Activated T-helper 2 cell treated with anti-CD3 and anti-CD28 coated beads, Interferon-gamma antibody, Interleukin-2, Interleukin-4, amounts not matched to agents 10 μg/mL and 5 μg/mL and 100 μg/mL, durations not matched to agents 14 hours and 24 hours and 36 hours (primary cell): ENCODE data around the gene RB1. TPM values are rescaled to one million over a fixed set of nuclear protein-coding genes. Genes with fewer than 3 reads are reported as not detected.
A peak's percentile ranks its signal among the peaks of the same experiment; 100 is the strongest.
"Not testable (repeated sequence)": the region's sequence is repeated elsewhere in the genome, so short reads cannot be mapped to it uniquely, and the experiment has no call there.

Source experiments
- DNase-seq: peaks from one replicate; pipeline ENCODE4 v3.0.0; 2021; ENCODE audit warnings: low spot score
- H3K27ac Mint-ChIP-seq: one replicate; pipeline ENCODE4 v1.8.0; 2021; ENCODE audit warnings: mixed read lengths
- H3K27me3 Mint-ChIP-seq: one replicate; pipeline ENCODE4 v1.8.0; 2021; ENCODE audit warnings: low read depth, mixed read lengths
- H3K36me3 Mint-ChIP-seq: one replicate; pipeline ENCODE4 v1.8.0; 2021; ENCODE audit warnings: low read depth, mixed read lengths
- H3K4me1 Mint-ChIP-seq: one replicate; pipeline ENCODE4 v1.8.0; 2021; ENCODE audit warnings: low read depth, mixed read lengths
- H3K4me3 Mint-ChIP-seq: one replicate; pipeline ENCODE4 v1.8.0; 2021; ENCODE audit warnings: low read depth, mild to moderate bottlenecking, moderate library complexity, mixed read lengths
- H3K9me3 Mint-ChIP-seq: one replicate; pipeline ENCODE4 v1.8.0; 2021; ENCODE audit warnings: mixed read lengths
- intact Hi-C: fragments of 100-400 bp; cut with micrococcal nuclease; formaldehyde crosslinking; loops from one replicate; pipeline ENCODE4 v1.15.1; 2023
- total RNA-seq: library from RNA; stranded (reverse); gene quantifications from 2 replicates; pipeline ENCODE4 v1.2.3, GENCODE V29; 2022

The RB1 gene
- total RNA-seq, 1 donor from 2014 or later: 28.0 TPM

DNA sequence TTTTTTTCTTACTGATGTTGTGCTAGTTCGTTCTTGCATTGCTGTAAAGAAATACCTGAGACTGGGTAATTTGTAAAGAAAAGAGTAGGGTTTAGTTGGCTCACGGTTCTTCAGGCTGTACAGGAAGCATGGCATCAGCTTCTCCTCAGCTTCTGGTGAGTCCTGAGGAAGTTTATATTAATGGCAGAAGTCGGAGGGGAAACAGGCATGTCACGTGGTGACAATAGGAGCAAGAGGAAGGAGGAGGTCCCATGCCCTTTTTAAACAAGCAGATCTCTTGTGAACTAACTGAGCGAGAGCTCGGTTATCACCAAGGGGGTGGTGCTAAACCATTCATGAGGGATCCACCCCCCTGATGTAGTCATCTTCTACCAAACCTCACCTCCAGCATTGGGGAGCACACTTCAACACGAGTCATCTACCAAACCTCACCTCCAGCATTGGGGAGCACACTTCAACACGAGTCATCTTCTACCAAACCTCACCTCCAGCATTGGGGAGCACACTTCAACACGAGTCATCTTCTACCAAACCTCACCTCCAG lies 123.3 kb downstream of the RB1 start:
- intact Hi-C loops, H3K4me3 Mint-ChIP-seq, H3K27ac Mint-ChIP-seq, DNase-seq, H3K27me3 Mint-ChIP-seq: not testable (repeated sequence)
- Mint-ChIP-seq H3K4me1 (peaks cover 16% of the 10 kb centered on the region), H3K36me3 (peaks cover 39% of the 10 kb centered on the region), H3K9me3 (peaks cover 15% of the 10 kb centered on the region)

DNA sequence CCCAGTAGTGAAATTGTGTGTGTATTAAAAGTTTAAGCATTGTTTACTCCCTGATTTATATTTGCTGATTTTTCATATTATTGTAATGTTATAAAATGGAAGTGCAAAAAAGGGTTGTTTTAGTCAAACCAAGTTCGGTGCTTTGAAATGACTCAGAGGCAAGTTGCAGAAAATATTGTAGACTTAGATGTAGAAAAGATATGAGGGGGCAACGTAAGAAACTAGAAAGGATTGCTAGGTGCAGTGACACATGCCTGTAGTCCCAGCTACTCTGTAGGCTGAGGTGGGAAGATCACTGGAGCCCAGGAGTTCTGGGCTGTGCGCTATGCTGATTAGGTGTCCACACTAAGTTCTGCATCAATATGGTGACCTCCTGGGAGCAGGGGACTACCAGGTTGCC lies 125.5 kb downstream of the RB1 start:
- intact Hi-C loops: no loop called here
- Mint-ChIP-seq H3K27me3 (no peaks in the 10 kb centered on the region), H3K4me3 (no peak overlapping the region), H3K36me3 (peaks cover 38% of the 10 kb centered on the region), H3K9me3 (peaks cover 10% of the 10 kb centered on the region), H3K4me1 (peaks cover 23% of the 10 kb centered on the region), H3K27ac (no peak overlapping the region)
- DNase-seq: no peak

DNA sequence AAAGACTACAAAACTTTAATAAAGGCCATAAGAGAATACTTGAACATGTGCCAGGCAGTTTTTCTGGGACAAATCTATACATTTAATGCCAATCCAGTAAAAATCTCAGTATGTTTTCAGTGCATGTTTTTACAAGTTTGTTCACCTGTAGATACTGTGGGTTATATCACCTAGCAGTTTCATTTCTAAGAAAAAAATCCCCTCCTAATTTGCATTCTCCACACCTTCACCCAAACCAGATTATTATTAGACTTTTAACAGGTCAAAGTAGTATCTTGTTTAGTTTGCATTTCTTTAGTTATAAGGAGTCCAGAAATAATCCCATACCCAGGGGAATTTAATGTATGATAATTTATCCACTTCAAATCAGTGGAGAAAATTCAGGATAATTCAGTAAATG lies 126.3 kb downstream of the RB1 start:
- no peak overlapping the region for H3K27ac Mint-ChIP-seq
- intact Hi-C loops: no loop called here
- H3K9me3 Mint-ChIP-seq: peaks cover 10% of the 10 kb centered on the region
- H3K4me1 Mint-ChIP-seq: peaks cover 26% of the 10 kb centered on the region
- no peak for DNase-seq
- no peaks in the 10 kb centered on the region for H3K27me3 Mint-ChIP-seq
- no peak overlapping the region for H3K4me3 Mint-ChIP-seq
- peaks cover 36% of the 10 kb centered on the region for H3K36me3 Mint-ChIP-seq

DNA sequence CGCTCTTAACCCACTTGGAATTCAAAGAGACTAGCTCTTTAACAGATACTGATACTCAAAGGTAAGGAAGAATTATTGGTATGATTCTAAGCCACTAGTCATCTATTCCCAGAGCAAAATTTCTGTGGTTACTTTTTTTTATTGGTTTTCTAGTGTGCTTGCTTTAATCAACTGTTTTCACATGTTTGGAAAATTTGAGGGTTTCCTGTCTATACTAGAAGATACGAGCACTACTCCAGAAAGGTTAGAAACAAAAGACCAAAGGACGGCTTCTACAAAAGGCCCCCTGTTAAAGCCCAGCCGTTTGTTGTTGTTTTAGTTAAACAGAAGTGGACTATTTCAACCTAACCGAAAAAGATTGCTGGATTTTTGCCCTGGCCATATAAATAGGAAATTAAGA lies 127.9 kb downstream of the RB1 start:
- Mint-ChIP-seq H3K36me3 (peaks cover 33% of the 10 kb centered on the region), H3K9me3 (peaks cover 10% of the 10 kb centered on the region), H3K4me1 (peaks cover 30% of the 10 kb centered on the region), H3K27me3 (no peaks in the 10 kb centered on the region), H3K27ac (no peak overlapping the region), H3K4me3 (no peak overlapping the region)
- DNase-seq: no peak
- intact Hi-C loops: no loop called here

DNA sequence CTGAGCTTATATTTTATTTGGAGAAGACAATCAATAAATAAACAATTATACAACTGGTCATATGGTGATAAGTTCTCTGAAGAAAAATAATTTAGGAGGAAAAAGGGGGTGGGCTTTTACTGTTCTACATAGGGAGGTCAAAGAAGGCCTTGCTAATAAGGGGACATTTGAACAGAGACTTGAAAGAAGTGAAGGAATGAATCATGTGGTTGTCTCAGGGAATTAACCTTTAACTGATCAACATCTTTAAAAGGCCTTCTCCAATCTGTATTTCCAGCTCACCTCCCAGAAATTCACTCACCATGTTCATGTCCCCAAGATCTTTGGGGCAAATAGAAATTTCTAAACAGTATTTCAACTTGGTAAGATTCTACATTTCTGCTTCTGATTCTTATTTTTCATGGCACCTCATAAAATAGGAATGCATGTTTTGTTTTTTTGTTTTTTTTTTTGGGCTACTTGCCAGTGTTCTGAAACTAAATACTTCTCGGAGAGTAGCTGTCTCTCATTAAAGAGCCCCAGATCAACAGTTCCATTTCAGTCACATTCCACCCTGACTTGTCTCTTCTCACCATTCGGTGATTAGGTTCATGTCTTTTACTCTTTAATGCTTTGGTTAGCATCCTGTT lies 128.6 kb downstream of the RB1 start:
- intact Hi-C loops: no loop called here
- H3K4me1 Mint-ChIP-seq: peaks cover 32% of the 10 kb centered on the region
- no peak overlapping the region for H3K27ac Mint-ChIP-seq
- no peak overlapping the region for H3K4me3 Mint-ChIP-seq
- no peaks in the 10 kb centered on the region for H3K27me3 Mint-ChIP-seq
- H3K36me3 Mint-ChIP-seq: peaks cover 28% of the 10 kb centered on the region
- no peak for DNase-seq
- H3K9me3 Mint-ChIP-seq: peaks cover 5% of the 10 kb centered on the region

DNA sequence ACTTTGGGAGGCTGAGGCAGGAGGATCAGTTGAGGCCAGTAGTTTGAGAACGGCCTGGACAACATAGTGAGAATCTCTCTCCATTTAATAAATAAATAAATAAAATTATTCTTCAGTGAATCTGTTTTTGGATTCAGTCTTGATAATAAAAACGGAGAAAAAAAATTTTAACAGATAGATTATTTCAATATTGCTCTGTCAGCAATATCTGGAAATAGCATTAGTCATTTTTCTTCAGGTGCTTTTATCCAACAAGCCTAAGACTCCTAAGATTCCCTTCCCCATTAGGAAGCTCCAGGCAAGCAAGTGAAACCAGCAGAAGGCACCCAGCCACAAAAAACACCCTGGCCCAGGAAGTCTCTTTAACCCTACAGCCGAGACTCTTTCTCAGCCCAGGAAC lies 130.6 kb downstream of the RB1 start:
- no peak overlapping the region for H3K27ac Mint-ChIP-seq

DNA sequence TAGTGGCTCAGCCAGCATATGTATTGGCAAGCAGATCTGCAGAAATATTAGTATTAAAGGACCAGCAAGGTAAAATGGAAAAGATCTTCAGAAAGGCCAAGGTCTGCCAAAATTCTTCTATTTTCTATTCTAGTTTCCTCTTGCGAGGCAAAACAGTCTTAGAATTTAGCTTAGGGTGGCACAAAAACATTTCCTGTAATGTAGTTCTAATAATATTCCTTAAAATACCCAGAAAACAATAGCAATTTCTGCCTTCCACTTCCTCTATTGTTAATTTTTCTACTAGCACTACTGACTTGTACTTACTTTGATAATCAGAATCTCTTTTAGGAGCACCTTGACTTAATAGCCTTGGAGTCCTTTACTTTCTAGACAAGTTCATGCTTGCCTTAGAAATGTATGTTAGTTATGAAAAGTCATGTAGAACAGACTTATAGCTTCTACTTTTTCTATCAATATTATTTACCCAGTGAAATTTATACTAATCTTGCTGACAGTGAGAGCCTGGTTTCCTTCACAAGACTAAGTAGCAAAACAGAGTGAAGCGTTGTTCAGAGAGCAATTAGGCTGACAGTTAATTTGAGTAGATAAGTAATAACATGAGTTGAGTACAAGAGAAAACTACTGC lies 133.2 kb downstream of the RB1 start:
- H3K27ac Mint-ChIP-seq: no peak overlapping the region

More for the DNA sequence above, 130.6 kb downstream of the RB1 start:
- intact Hi-C loops: no loop called here
- DNase-seq: no peak
- Mint-ChIP-seq H3K9me3 (peaks cover under 1% of the 10 kb centered on the region), H3K4me3 (no peak overlapping the region), H3K4me1 (peaks cover 30% of the 10 kb centered on the region), H3K27me3 (no peaks in the 10 kb centered on the region), H3K36me3 (peaks cover 25% of the 10 kb centered on the region)

DNA sequence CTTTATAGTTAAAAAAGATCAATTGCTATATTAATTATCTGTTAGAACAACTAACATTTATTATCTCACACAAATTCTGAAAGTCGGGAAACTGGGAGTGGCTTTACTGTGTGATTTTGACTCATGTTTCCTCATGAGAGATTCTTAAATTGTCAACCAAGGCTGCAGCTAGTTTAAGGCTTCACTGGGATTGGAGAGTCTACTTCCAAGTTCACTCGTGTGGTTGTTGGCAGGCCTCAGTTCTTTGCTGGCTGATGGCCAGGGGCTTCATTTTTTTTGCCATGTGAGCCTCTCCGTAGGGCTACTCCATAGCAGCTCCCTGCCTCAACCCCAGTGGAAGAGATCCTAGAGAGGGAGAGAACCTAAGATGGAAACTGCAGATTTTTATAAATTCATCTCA lies 133.8 kb downstream of the RB1 start:
- no peaks in the 10 kb centered on the region for H3K9me3 Mint-ChIP-seq
- peaks cover 16% of the 10 kb centered on the region for H3K4me1 Mint-ChIP-seq
- peaks cover 20% of the 10 kb centered on the region for H3K36me3 Mint-ChIP-seq
- DNase-seq: no peak
- intact Hi-C loops: no loop called here
- no peaks in the 10 kb centered on the region for H3K27me3 Mint-ChIP-seq
- no peak overlapping the region for H3K4me3 Mint-ChIP-seq
- no peak overlapping the region for H3K27ac Mint-ChIP-seq

More for the DNA sequence above, 133.2 kb downstream of the RB1 start:
- no peak for DNase-seq
- intact Hi-C loops: no loop called here
- Mint-ChIP-seq H3K4me3 (no peak overlapping the region), H3K27me3 (no peaks in the 10 kb centered on the region), H3K4me1 (peaks cover 22% of the 10 kb centered on the region), H3K36me3 (peaks cover 23% of the 10 kb centered on the region), H3K9me3 (no peaks in the 10 kb centered on the region)

DNA sequence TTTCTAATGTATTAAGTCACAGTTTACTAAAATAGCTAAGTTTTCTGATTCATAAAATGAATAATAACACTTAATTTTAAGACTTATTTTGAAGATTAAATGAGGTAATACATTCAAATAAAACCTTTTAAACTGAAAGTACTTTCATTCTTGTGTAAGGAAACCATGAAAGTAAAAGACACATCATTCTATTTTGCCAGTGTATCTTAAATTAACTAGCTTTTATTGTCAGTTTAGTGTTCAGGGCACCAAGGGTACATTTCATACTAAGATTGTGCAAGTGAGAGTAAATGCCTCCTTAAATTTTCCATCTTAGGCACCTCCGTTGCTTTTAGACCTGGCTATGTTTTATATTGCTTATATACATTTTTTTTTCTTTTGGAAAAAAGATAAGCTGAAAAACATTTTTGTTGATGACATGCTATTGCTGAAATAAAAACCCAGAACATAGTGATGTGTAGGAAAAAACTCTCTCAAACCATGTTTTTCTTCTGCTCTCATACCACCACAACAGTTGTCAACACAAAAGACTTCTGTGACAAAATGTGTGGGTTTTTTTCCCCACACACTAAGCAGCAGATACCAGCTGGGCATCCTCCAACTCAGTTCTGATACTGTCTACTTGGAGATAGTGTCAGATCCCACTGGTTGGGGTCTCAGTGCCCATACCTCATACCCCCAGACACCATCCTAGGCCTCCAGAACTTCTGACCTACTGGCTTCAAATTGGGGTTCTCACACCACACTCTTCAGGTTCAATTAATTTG lies 140.1 kb downstream of the RB1 start:
- intact Hi-C loops: loop anchor here (1.0 kb wide), 1 partner anchor 119 kb away; no protein-coding TSS in a partner anchor

DNA sequence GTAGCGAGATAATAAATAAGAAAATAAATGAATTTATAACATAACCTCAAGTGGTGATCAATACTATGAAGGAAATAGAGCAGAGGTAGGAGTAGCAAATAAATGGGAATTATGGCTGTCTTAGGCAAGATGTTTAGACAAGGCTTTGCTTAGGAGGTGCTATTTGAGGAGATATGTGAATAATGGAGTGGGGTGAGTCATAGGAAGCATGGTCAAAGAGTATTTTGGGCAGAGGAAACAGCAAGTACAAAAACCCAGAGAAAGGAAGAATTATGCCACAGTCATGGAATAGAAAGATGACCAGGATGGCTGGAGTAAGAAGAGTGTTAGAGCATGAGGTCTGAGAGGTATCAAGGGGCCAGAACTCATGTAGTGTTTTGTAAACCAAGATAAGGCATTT lies 142.9 kb downstream of the RB1 start:
- H3K4me1 Mint-ChIP-seq: peaks cover 26% of the 10 kb centered on the region
- H3K9me3 Mint-ChIP-seq: peaks cover 15% of the 10 kb centered on the region
- no peak for DNase-seq
- peaks cover 31% of the 10 kb centered on the region for H3K36me3 Mint-ChIP-seq
- no peaks in the 10 kb centered on the region for H3K27me3 Mint-ChIP-seq
- intact Hi-C loops: loop anchor here (5.0 kb wide), 1 partner anchor 51 kb away; no protein-coding TSS in a partner anchor
- H3K27ac Mint-ChIP-seq: no peak overlapping the region
- no peak overlapping the region for H3K4me3 Mint-ChIP-seq

More for the DNA sequence above, 140.1 kb downstream of the RB1 start:
- Mint-ChIP-seq H3K27ac (peak overlapping the region; percentile 29), H3K9me3 (no peaks in the 10 kb centered on the region), H3K4me1 (peaks cover 17% of the 10 kb centered on the region), H3K27me3 (no peaks in the 10 kb centered on the region), H3K36me3 (peaks cover 11% of the 10 kb centered on the region), H3K4me3 (no peak overlapping the region)
- no peak for DNase-seq

DNA sequence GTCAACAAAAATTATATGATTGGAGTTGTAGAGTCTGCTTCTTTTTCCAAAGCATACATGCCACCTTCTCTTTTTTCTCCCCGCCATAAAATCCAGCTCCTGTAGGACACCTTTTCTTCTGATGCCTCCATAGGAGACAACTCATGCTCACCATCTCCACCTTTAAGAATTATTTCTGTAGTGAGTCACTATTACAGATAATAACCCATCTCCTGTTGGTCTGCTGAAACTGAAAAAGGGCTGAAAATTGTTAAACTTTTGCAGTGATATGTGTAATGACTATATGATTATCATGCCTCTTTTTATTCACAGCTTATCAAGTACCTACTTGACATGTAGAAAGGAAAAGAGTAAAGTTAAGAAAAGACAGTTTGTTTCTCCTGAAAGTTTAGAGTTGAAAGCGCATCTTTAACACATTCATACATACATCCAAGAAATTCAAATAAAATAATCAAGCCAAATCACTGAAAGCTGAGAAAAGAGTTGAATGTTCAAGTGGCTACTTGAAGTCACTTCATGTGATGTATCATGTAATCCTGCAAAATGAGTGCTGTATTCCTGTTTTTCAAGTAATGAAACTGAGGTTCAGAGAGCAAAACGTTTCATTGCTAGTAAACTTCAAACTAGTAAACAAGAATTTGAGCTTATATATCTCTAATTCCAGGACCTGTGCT lies 144.9 kb downstream of the RB1 start:
- intact Hi-C loops: loop anchor here (2.0 to 5.0 kb wide), 2 partner anchors 46 to 49 kb away; no protein-coding TSS in a partner anchor

DNA sequence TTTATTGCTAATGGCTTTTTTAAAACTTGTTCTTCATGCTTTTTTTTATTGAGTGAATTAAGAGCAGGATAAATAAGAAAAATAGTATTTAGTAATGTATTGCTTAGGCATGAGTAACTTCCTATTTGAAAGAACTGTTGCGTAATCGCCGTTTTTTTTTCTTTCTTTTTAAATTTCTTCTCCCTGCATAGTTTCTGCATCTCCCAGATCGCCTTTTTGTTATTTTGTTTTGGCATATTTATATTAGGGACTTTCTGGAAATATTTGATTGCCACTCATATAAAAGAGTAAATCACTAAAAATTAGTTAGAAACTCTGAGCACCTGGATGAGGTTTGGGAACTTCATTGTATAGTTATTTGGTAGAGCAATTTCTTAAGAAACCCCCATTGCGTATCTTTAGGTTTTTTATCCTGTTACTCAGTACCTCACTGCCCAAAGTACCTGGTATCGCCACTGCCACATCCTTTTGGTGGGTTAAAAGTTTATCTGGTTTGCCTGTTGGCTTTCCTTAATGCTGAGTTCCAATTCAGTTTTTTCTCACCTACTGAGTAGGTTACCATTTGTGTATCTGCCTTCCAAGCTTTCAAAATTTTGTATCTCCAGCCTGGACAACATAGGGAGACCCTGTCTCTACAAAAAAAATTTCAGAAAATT lies 145.5 kb downstream of the RB1 start:
- H3K9me3 Mint-ChIP-seq: peaks cover 36% of the 10 kb centered on the region
- H3K27me3 Mint-ChIP-seq: no peaks in the 10 kb centered on the region
- intact Hi-C loops: loop anchor here (2.0 to 5.0 kb wide), 2 partner anchors 46 to 48 kb away; no protein-coding TSS in a partner anchor
- H3K4me3 Mint-ChIP-seq: peak overlapping the region; percentile 20
- H3K27ac Mint-ChIP-seq: no peak overlapping the region
- no peak for DNase-seq
- H3K36me3 Mint-ChIP-seq: peaks cover 54% of the 10 kb centered on the region
- H3K4me1 Mint-ChIP-seq: peaks cover 34% of the 10 kb centered on the region

More for the DNA sequence above, 144.9 kb downstream of the RB1 start:
- peaks cover 49% of the 10 kb centered on the region for H3K36me3 Mint-ChIP-seq
- peaks cover 36% of the 10 kb centered on the region for H3K4me1 Mint-ChIP-seq
- H3K27ac Mint-ChIP-seq: no peak overlapping the region
- no peaks in the 10 kb centered on the region for H3K27me3 Mint-ChIP-seq
- no peak overlapping the region for H3K4me3 Mint-ChIP-seq
- peaks cover 33% of the 10 kb centered on the region for H3K9me3 Mint-ChIP-seq
- DNase-seq: no peak
